Fibroblast of the aortic adventitia (primary cell): ENCODE measurements around the gene YES1. TPM values are rescaled to one million over a fixed set of nuclear protein-coding genes. Genes with fewer than 3 reads are reported as not detected.
"Not testable (repeated sequence)": the region's sequence is repeated elsewhere in the genome, so short reads cannot be mapped to it uniquely, and the experiment has no call there.

Experiments used
- DNase-seq: peaks from one replicate; pipeline ENCODE4 v3.0.0-alpha.2; 2010; ENCODE audit warnings: low read depth
- H3K4me3 ChIP-seq: 2 replicates; pipeline ENCODE4 v1.5.1; 2011; ENCODE audit warnings: low read depth, mild to moderate bottlenecking, control low read depth, low read length, moderate library complexity
- CTCF ChIP-seq: IDR thresholded peaks from 2 replicates; pipeline ENCODE4 v1.5.1; 2011; ENCODE audit warnings: mild to moderate bottlenecking, low read length, control low read depth, inconsistent platforms; ENCODE audit not compliant: insufficient read depth
- total RNA-seq: library from RNA; depleted of rRNA; stranded (reverse); fragments of >200 nt; gene quantifications from 2 replicates; pipeline ENCODE4 v1.2.3, GENCODE V29; 2012; ENCODE audit warnings: low replicate concordance

YES1 gene
- total RNA-seq, 1 donor: 156 TPM

GRCh38 chr18:789397-789796 lies 22.6 kb downstream of the YES1 start:
- DNase-seq: no peak
- no peak for TF ChIP-seq CTCF
- no peak overlapping the region for H3K4me3 ChIP-seq

GRCh38 chr18:785242-785641 lies 26.8 kb downstream of the YES1 start:
- H3K4me3 ChIP-seq: no peak overlapping the region
- TF ChIP-seq CTCF: no peak
- no peak for DNase-seq

GRCh38 chr18:784470-785172 lies 27.4 kb downstream of the YES1 start:
- no peak overlapping the region for H3K4me3 ChIP-seq
- DNase-seq: no peak
- no peak for TF ChIP-seq CTCF

GRCh38 chr18:778194-778927 lies 33.7 kb downstream of the YES1 start:
- H3K4me3 ChIP-seq: no peak overlapping the region
- DNase-seq: peak; percentile 42
- no peak for TF ChIP-seq CTCF

- no peak overlapping the region for H3K4me3 ChIP-seq
- no peak for TF ChIP-seq CTCF
- DNase-seq: peak; percentile 60
Measured at GRCh38 chr18:777021-777420, 35.0 kb downstream of the YES1 start.

- not testable (repeated sequence) for DNase-seq, H3K4me3 ChIP-seq
Measured at GRCh38 chr18:776044-776443, 36.0 kb downstream of the YES1 start.

GRCh38 chr18:774811-775210 lies 37.2 kb downstream of the YES1 start:
- no peak overlapping the region for H3K4me3 ChIP-seq
- no peak for DNase-seq
- no peak for TF ChIP-seq CTCF
